K562 (cell line): Measurements from ENCODE around the gene DNASE2. TPM values are rescaled to one million over a fixed set of nuclear protein-coding genes. Genes with fewer than 3 reads are reported as not detected.

ENCODE experiments used
- ASH1L ChIP-seq: fragments of 450-650 bp; IDR thresholded peaks from 2 replicates; pipeline ENCODE4 v1.6.1; 2018; ENCODE audit warnings: borderline replicate concordance, mild to moderate bottlenecking, low read depth; ENCODE audit not compliant: partially characterized antibody
- CBX5 ChIP-seq: IDR thresholded peaks from 2 replicates; pipeline ENCODE4 v1.6.1; 2014; ENCODE audit warnings: low read depth, borderline replicate concordance
- CHCHD3 ChIP-seq: fragments of 250-450 bp; sonication (Bioruptor Pico); IDR thresholded peaks from 2 replicates; pipeline ENCODE4 v2.1.2; 2022; ENCODE audit warnings: mild to moderate bottlenecking
- CHD4 ChIP-seq: fragments of 200-600 bp; sonication (generic); IDR thresholded peaks from 3 replicates; pipeline ENCODE4 v1.6.1; 2012; ENCODE audit warnings: low read depth, mild to moderate bottlenecking, mixed read lengths, low read length, inconsistent platforms; ENCODE audit not compliant: insufficient read depth, insufficient replicate concordance, poor library complexity, severe bottlenecking
- DDX20 ChIP-seq: fragments of 450-650 bp; IDR thresholded peaks from 2 replicates; pipeline ENCODE4 v1.6.1; 2016; ENCODE audit warnings: missing genetic modification characterization, low read depth, mild to moderate bottlenecking, missing compliant biosample characterization, moderate library complexity
- ETS2 ChIP-seq: IDR thresholded peaks from 2 replicates; pipeline ENCODE4 v1.6.1; 2016; ENCODE audit warnings: borderline replicate concordance, missing genetic modification characterization, mild to moderate bottlenecking, moderate library complexity, missing compliant biosample characterization; ENCODE audit not compliant: poor library complexity, severe bottlenecking
- EWSR1 ChIP-seq: fragments of 450-650 bp; IDR thresholded peaks from 2 replicates; pipeline ENCODE4 v1.6.1; 2018; ENCODE audit warnings: borderline replicate concordance, mild to moderate bottlenecking, low read depth, moderate library complexity; ENCODE audit not compliant: partially characterized antibody
- HNRNPLL ChIP-seq: fragments of 200-400 bp; formaldehyde crosslinking; IDR thresholded peaks from 2 replicates; pipeline ENCODE4 v1.6.1; 2017; ENCODE audit warnings: low read length, low read depth, mild to moderate bottlenecking; ENCODE audit not compliant: poor library complexity, severe bottlenecking
- KLF10 ChIP-seq: fragments of 250-450 bp; sonication (Bioruptor Pico); IDR thresholded peaks from 2 replicates; pipeline ENCODE4 v1.6.1; 2021; ENCODE audit warnings: matching md5 sums
- L3MBTL2 ChIP-seq: fragments of 450-650 bp; IDR thresholded peaks from 2 replicates; pipeline ENCODE4 v1.6.1; 2016; ENCODE audit warnings: mild to moderate bottlenecking, moderate library complexity
- LARP7 ChIP-seq: fragments of 450-650 bp; IDR thresholded peaks from 2 replicates; pipeline ENCODE4 v1.6.1; 2016
- LCOR ChIP-seq: sonication (generic); formaldehyde crosslinking; IDR thresholded peaks from 2 replicates; pipeline ENCODE4 v1.8.0; 2022; ENCODE audit warnings: mild to moderate bottlenecking, missing genetic modification reagents
- RBM17 ChIP-seq: fragments of 200-400 bp; formaldehyde crosslinking; IDR thresholded peaks from 2 replicates; pipeline ENCODE4 v1.6.1; 2017; ENCODE audit warnings: low read depth, mild to moderate bottlenecking, low read length, borderline replicate concordance
- TAF9B ChIP-seq: fragments of 450-650 bp; IDR thresholded peaks from 2 replicates; pipeline ENCODE4 v1.6.1; 2018; ENCODE audit warnings: mild to moderate bottlenecking; ENCODE audit not compliant: partially characterized antibody
- ZBED1 ChIP-seq: IDR thresholded peaks from 2 replicates; pipeline ENCODE4 v1.6.1; 2014
- ZFP36 ChIP-seq: fragments of 150-350 bp; IDR thresholded peaks from 2 replicates; pipeline ENCODE4 v1.6.1; 2018; ENCODE audit warnings: low read length, low read depth; ENCODE audit not compliant: partially characterized antibody
- ZNF224 ChIP-seq: sonication (generic); formaldehyde crosslinking; IDR thresholded peaks from 2 replicates; pipeline ENCODE4 v1.8.0; 2022; ENCODE audit warnings: mild to moderate bottlenecking, missing genetic modification reagents
- ZNF41 ChIP-seq: fragments of 250-450 bp; sonication (Bioruptor Pico); conservative IDR thresholded peaks from 2 replicates; pipeline ENCODE4 v1.4.0; 2020; ENCODE audit warnings: mild to moderate bottlenecking
- ZNF589 ChIP-seq: fragments of 200-800 bp; sonication (Bioruptor generic); IDR thresholded peaks from 2 replicates; pipeline ENCODE4 v1.6.1; 2016; ENCODE audit warnings: low read depth, missing genetic modification characterization, missing compliant biosample characterization
- polyA plus RNA-seq, 8 experiments: library from polyadenylated mRNA; depleted of rRNA in 4 of 8; stranded (reverse) in 5 of 8; unstranded in 3 of 8; fragments of >200 nt; fragmentation: Nextera tagmentation in 2 of 8; fragmentation: Illumina TruSeq in 1 of 8; extraction: Ambion mirVana in 2 of 8; extraction: Trizol in 1 of 8; gene quantifications; 2 replicates each; pipeline versions ENCODE4 v1.2.1 to v1.2.3, GENCODE V29; 2011 to 2014; ENCODE audit warnings: inconsistent platforms in 1 of 8, missing spikeins in 1 of 8
- total RNA-seq, 7 experiments: library from RNA; depleted of rRNA in 6 of 7; stranded (reverse); fragments of >200 nt in 6 of 7; fragmentation: Illumina TruSeq in 2 of 7; extraction: Trizol in 2 of 7; gene quantifications; 2 replicates each; pipeline versions ENCODE4 v1.2.1 to v1.2.3, GENCODE V29; 2011 to 2021; ENCODE audit warnings: low replicate concordance in 1 of 7
- TF ChIP-seq, protein P1 (sequence below), 2 experiments: IDR thresholded peaks; 2 replicates each; pipeline ENCODE4 v1.6.1; 2011; ENCODE audit warnings: borderline replicate concordance in 1 of 2, control low read depth in 1 of 2, low read depth in 1 of 2, low read length in 1 of 2, mild to moderate bottlenecking in 1 of 2, mixed read lengths in 1 of 2, moderate library complexity in 1 of 2; ENCODE audit not compliant: insufficient read depth in 1 of 2, insufficient read length in 1 of 2, poor library complexity in 1 of 2, severe bottlenecking in 1 of 2; ENCODE audit errors: extremely low read depth in 1 of 2
- TF ChIP-seq, protein P2 (sequence below): IDR thresholded peaks from 2 replicates; pipeline ENCODE4 v1.6.1; 2016; ENCODE audit warnings: missing genetic modification characterization, missing compliant biosample characterization
- TF ChIP-seq, protein P3 (sequence below): fragments of 200-400 bp; formaldehyde crosslinking; IDR thresholded peaks from 2 replicates; pipeline ENCODE4 v1.6.1; 2017; ENCODE audit warnings: mild to moderate bottlenecking, low read depth, low read length, moderate library complexity
- TF ChIP-seq, protein P4 (sequence below): fragments of 450-650 bp; formaldehyde crosslinking; IDR thresholded peaks from 2 replicates; pipeline ENCODE4 v1.4.0; 2022; ENCODE audit warnings: mild to moderate bottlenecking, moderate library complexity

Gene DNASE2
- total and polyA plus RNA-seq, 9 of the 15 experiments (the other 6 are each of a cell fraction or from before 2014, with no cell fraction given): 4.4 to 27.0 (median 20.2) TPM

DNA sequence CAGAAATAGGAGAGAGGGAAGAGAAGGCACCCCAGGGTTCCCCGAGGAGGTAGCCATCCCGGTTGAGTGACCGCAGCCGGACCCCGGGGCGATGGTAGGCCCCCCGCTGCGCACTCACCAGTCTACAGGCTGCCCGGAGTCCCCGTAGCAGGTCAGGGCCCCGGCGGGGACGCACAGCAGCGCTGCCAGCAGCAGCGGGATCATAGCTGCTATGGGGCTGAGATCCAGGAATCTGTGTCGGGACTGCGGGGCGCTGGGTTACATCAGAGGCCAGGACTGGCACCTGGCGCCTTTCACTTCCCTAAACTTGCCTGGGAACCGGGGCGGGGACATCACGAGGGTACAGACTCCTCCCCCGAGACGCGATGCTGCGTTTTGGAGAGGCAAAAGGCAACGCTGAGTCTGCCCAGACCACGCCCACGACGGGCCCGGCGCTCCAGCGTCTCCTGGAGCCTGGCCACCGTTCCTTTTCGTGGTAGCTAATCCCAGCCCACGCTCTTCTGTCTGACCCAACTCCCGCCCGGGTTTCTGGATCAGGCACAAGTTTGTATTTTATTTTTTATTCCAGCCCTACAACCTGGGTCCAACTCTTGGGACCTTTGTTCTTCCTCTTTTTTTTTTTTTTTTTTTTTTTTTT, at the start of gene DNASE2 (continued):
- TF ChIP-seq DDX20 (tag) (no peak), EWSR1 (no peak), ETS2 (tag) (no peak), TAF9B (no peak), ZFP36 (no peak), KLF10 (CRISPR knock-in tag) (no peak), CBX5 (no peak), LARP7 (no peak), ZNF224 (no peak), ASH1L (no peak), ZNF589 (CRISPR knock-in tag) (peak; percentile 62; the same call in 1 of the 2 replicates), RBM17 (no peak), CHD4 (no peak), CHCHD3 (CRISPR knock-in tag) (no peak), ZNF41 (no peak), L3MBTL2 (peak; percentile 61), HNRNPLL (no peak), ZBED1 (no peak), LCOR (peak; percentile 81; the same call in 1 of the 2 replicates)
- TF ChIP-seq, protein P1, sequence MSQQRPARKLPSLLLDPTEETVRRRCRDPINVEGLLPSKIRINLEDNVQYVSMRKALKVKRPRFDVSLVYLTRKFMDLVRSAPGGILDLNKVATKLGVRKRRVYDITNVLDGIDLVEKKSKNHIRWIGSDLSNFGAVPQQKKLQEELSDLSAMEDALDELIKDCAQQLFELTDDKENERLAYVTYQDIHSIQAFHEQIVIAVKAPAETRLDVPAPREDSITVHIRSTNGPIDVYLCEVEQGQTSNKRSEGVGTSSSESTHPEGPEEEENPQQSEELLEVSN (IDR thresholded peaks at IDR 0.05; ENCODE audit: borderline replicate concordance in 1 of 2, extremely low read depth in 1 of 2, insufficient read depth in 1 of 2, insufficient read length in 1 of 2, low read depth in 1 of 2, low read length in 1 of 2, poor library complexity in 1 of 2, severe bottlenecking in 1 of 2): peak in 1 of 2 experiments; percentile 56
- TF ChIP-seq, protein P2, sequence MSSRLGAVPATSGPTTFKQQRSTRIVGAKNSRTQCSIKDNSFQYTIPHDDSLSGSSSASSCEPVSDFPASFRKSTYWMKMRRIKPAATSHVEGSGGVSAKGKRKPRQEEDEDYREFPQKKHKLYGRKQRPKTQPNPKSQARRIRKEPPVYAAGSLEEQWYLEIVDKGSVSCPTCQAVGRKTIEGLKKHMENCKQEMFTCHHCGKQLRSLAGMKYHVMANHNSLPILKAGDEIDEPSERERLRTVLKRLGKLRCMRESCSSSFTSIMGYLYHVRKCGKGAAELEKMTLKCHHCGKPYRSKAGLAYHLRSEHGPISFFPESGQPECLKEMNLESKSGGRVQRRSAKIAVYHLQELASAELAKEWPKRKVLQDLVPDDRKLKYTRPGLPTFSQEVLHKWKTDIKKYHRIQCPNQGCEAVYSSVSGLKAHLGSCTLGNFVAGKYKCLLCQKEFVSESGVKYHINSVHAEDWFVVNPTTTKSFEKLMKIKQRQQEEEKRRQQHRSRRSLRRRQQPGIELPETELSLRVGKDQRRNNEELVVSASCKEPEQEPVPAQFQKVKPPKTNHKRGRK (tag): no peak
- TF ChIP-seq, protein P3, sequence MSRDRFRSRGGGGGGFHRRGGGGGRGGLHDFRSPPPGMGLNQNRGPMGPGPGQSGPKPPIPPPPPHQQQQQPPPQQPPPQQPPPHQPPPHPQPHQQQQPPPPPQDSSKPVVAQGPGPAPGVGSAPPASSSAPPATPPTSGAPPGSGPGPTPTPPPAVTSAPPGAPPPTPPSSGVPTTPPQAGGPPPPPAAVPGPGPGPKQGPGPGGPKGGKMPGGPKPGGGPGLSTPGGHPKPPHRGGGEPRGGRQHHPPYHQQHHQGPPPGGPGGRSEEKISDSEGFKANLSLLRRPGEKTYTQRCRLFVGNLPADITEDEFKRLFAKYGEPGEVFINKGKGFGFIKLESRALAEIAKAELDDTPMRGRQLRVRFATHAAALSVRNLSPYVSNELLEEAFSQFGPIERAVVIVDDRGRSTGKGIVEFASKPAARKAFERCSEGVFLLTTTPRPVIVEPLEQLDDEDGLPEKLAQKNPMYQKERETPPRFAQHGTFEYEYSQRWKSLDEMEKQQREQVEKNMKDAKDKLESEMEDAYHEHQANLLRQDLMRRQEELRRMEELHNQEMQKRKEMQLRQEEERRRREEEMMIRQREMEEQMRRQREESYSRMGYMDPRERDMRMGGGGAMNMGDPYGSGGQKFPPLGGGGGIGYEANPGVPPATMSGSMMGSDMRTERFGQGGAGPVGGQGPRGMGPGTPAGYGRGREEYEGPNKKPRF: no peak
- TF ChIP-seq, protein P4, sequence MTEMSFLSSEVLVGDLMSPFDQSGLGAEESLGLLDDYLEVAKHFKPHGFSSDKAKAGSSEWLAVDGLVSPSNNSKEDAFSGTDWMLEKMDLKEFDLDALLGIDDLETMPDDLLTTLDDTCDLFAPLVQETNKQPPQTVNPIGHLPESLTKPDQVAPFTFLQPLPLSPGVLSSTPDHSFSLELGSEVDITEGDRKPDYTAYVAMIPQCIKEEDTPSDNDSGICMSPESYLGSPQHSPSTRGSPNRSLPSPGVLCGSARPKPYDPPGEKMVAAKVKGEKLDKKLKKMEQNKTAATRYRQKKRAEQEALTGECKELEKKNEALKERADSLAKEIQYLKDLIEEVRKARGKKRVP (CRISPR knock-in tag): no peak
